Muscle of back (tissue), 11 donors: ENCODE measurements around the gene UBAC1. TPM values are rescaled to one million over a fixed set of nuclear protein-coding genes. Genes with fewer than 3 reads are reported as not detected.
"Not testable (repeated sequence)": the region's sequence is repeated elsewhere in the genome, so short reads cannot be mapped to it uniquely, and the experiment has no call there.

Experiments
- DNase-seq, 3 donors: peaks; one replicate each; pipeline versions ENCODE4 v3.0.0 to v3.0.0-alpha.2; 2013
- polyA plus RNA-seq, 10 donors: library from polyadenylated mRNA; unstranded; fragments of 120-200 nt; gene quantifications; one replicate each; pipeline ENCODE4 v1.2.1, GENCODE V29; 2013; ENCODE audit not compliant: insufficient read length in 10 of 10

UBAC1 gene
- polyA plus RNA-seq, 10 donors, result 31.7 to 47.1 (median 38.4) TPM

- DNase-seq, result no peak
Observed at GRCh38 chr9:135921749-135922310, 39.3 kb downstream of the UBAC1 start.

GRCh38 chr9:135920973-135921585, 40.1 kb downstream of the UBAC1 start:
- no peak for DNase-seq

GRCh38 chr9:135920256-135920930, 40.8 kb downstream of the UBAC1 start:
- DNase-seq, result no peak

- DNase-seq, result no peak
Observed at GRCh38 chr9:135919318-135919890, 41.8 kb downstream of the UBAC1 start.

- not testable (repeated sequence) for DNase-seq
Observed at GRCh38 chr9:135916227-135916626, 44.9 kb downstream of the UBAC1 start.

- DNase-seq, result no peak
Observed at GRCh38 chr9:135914921-135915320, 46.3 kb downstream of the UBAC1 start.

- not testable (repeated sequence) for DNase-seq
Observed at GRCh38 chr9:135911233-135911632, 49.9 kb downstream of the UBAC1 start.

- no peak for DNase-seq
Observed at GRCh38 chr9:135910757-135911156, 50.4 kb downstream of the UBAC1 start.

GRCh38 chr9:135910216-135910615, 51.0 kb downstream of the UBAC1 start:
- DNase-seq, result no peak

GRCh38 chr9:135909371-135909770, 51.8 kb downstream of the UBAC1 start:
- DNase-seq, result no peak

GRCh38 chr9:135908754-135909204, 52.4 kb downstream of the UBAC1 start:
- no peak for DNase-seq

GRCh38 chr9:135908093-135908753, 53.0 kb downstream of the UBAC1 start:
- DNase-seq, result no peak

- peak; percentile 95 to 98 (median 95) for DNase-seq
Observed at GRCh38 chr9:135907431-135908092, 53.6 kb downstream of the UBAC1 start, which contains the start of gene CAMSAP1. Gene CAMSAP1 (minus strand): TSS chr9:135907546. CDS start chr9:135907159, 387 bp downstream.

GRCh38 chr9:135907006-135907430, 54.2 kb downstream of the UBAC1 start:
- peak in 2 of 3 donors; percentile 43 to 55 for DNase-seq

- peak in 1 of 3 donors; percentile 64 for DNase-seq
Observed at GRCh38 chr9:135906291-135907005, 54.7 kb downstream of the UBAC1 start.

GRCh38 chr9:135905380-135906258, 55.6 kb downstream of the UBAC1 start:
- no peak for DNase-seq

GRCh38 chr9:135903786-135904520, 57.2 kb downstream of the UBAC1 start:
- DNase-seq, result no peak

GRCh38 chr9:135903358-135903656, 57.9 kb downstream of the UBAC1 start:
- DNase-seq, result no peak
